ENCODE results near the gene ZYX. TPM values are rescaled to one million over a fixed set of nuclear protein-coding genes. Genes with fewer than 3 reads are reported as not detected.

Gene ZYX
- total RNA-seq, 1 experiment from 2014 or later: 179 TPM

DNA sequence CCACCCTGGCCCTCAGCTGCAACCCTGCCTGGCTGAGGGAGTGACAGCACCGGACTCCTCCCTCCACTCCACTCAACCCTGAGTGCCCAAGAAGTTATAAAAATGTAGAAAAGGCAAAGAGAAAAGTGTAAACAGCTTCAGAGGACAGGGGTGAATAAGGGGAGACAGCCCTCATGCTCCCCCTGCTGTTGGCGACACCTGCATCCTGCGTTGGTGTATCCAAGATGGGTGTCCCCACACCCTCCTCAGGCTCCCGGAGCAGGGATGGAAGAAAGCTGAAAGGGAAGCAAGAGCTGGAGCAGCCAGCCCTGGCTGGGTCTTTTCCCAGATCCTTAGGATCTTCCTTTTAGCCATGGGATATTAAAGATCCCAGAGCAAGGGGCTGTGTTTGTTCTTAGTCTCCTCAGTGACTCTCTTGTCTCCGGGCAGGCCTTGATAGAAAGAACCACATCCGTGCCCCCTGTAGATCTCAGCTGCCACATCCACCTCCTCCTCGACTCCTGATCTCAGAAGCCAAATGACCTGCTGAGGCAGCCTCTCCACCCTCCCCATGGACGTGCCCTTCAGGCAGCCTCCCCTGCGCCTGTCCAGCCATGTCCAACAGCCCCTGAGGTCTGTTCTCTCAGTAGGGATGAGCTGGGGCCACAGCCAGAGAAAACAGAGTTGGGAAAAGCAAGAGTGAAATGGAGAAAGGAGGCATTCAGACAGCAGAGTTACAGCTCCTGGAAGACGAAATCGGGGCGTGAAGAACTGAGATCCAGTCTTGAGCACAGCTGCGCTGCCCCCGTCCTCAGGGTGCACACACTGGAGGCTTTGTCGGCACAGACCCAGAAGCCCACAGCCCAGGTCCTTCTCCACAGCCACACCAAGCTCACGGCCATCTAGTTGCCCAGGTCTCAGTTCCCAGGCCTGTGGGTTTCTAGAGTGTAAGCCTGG, 25.4 kb upstream of the ZYX start:
- peak; percentile 65 for ATAC-seq
- DNase-seq (ENCODE audit: low spot score): peak; percentile 38
- peaks cover 26% of the 10 kb centered on the region for H3K4me1 Mint-ChIP-seq
- peaks cover 28% of the 10 kb centered on the region for H3K36me3 Mint-ChIP-seq
- no peak overlapping the region for H3K4me3 Mint-ChIP-seq
- H3K27ac Mint-ChIP-seq: no peak overlapping the region; the same call in 1 of the 2 replicates
- CTCF ChIA-PET: interaction anchor here (0.7 to 2.5 kb wide), 12 partner anchors 10 to 115 kb away, joined by 3 to 30 read pairs (median 4); partner anchors contain the start of genes CASP2, CLCN1 and EPHA1
- TF ChIP-seq, protein P1, sequence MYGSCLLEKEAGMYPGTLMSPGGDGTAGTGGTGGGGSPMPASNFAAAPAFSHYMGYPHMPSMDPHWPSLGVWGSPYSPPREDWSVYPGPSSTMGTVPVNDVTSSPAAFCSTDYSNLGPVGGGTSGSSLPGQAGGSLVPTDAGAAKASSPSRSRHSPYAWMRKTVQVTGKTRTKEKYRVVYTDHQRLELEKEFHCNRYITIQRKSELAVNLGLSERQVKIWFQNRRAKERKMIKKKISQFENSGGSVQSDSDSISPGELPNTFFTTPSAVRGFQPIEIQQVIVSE (CRISPR knock-in tag; IDR thresholded peaks at IDR 0.05; ENCODE audit: borderline replicate concordance): no peak
- no peak for TF ChIP-seq ZNF121 (CRISPR knock-in tag; IDR thresholded peaks at IDR 0.05)
- TF ChIP-seq, protein P2, sequence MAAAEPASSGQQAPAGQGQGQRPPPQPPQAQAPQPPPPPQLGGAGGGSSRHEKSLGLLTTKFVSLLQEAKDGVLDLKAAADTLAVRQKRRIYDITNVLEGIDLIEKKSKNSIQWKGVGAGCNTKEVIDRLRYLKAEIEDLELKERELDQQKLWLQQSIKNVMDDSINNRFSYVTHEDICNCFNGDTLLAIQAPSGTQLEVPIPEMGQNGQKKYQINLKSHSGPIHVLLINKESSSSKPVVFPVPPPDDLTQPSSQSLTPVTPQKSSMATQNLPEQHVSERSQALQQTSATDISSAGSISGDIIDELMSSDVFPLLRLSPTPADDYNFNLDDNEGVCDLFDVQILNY (CRISPR knock-in tag; IDR thresholded peaks at IDR 0.05): no peak
- TF ChIP-seq, protein P3, sequence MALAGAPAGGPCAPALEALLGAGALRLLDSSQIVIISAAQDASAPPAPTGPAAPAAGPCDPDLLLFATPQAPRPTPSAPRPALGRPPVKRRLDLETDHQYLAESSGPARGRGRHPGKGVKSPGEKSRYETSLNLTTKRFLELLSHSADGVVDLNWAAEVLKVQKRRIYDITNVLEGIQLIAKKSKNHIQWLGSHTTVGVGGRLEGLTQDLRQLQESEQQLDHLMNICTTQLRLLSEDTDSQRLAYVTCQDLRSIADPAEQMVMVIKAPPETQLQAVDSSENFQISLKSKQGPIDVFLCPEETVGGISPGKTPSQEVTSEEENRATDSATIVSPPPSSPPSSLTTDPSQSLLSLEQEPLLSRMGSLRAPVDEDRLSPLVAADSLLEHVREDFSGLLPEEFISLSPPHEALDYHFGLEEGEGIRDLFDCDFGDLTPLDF (CRISPR knock-in tag; IDR thresholded peaks at IDR 0.05): no peak
- no peak for TF ChIP-seq GRHL2 (CRISPR knock-in tag; IDR thresholded peaks at IDR 0.05; ENCODE audit: insufficient replicate concordance, severe bottlenecking)
- no peak for TF ChIP-seq TEAD4 (CRISPR knock-in tag; IDR thresholded peaks at IDR 0.05)
- TF ChIP-seq, protein P4, sequence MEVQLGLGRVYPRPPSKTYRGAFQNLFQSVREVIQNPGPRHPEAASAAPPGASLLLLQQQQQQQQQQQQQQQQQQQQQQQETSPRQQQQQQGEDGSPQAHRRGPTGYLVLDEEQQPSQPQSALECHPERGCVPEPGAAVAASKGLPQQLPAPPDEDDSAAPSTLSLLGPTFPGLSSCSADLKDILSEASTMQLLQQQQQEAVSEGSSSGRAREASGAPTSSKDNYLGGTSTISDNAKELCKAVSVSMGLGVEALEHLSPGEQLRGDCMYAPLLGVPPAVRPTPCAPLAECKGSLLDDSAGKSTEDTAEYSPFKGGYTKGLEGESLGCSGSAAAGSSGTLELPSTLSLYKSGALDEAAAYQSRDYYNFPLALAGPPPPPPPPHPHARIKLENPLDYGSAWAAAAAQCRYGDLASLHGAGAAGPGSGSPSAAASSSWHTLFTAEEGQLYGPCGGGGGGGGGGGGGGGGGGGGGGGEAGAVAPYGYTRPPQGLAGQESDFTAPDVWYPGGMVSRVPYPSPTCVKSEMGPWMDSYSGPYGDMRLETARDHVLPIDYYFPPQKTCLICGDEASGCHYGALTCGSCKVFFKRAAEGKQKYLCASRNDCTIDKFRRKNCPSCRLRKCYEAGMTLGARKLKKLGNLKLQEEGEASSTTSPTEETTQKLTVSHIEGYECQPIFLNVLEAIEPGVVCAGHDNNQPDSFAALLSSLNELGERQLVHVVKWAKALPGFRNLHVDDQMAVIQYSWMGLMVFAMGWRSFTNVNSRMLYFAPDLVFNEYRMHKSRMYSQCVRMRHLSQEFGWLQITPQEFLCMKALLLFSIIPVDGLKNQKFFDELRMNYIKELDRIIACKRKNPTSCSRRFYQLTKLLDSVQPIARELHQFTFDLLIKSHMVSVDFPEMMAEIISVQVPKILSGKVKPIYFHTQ (CRISPR knock-in tag; IDR thresholded peaks at IDR 0.05): no peak
- TF ChIP-seq ZBTB21 (CRISPR knock-in tag; IDR thresholded peaks at IDR 0.05; ENCODE audit: borderline replicate concordance): no peak
- TF ChIP-seq ZNF232 (CRISPR knock-in tag; IDR thresholded peaks at IDR 0.05): no peak
- TF ChIP-seq, protein P5, sequence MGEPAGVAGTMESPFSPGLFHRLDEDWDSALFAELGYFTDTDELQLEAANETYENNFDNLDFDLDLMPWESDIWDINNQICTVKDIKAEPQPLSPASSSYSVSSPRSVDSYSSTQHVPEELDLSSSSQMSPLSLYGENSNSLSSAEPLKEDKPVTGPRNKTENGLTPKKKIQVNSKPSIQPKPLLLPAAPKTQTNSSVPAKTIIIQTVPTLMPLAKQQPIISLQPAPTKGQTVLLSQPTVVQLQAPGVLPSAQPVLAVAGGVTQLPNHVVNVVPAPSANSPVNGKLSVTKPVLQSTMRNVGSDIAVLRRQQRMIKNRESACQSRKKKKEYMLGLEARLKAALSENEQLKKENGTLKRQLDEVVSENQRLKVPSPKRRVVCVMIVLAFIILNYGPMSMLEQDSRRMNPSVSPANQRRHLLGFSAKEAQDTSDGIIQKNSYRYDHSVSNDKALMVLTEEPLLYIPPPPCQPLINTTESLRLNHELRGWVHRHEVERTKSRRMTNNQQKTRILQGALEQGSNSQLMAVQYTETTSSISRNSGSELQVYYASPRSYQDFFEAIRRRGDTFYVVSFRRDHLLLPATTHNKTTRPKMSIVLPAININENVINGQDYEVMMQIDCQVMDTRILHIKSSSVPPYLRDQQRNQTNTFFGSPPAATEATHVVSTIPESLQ (CRISPR knock-in tag; IDR thresholded peaks at IDR 0.05): no peak
- TF ChIP-seq, protein P6, sequence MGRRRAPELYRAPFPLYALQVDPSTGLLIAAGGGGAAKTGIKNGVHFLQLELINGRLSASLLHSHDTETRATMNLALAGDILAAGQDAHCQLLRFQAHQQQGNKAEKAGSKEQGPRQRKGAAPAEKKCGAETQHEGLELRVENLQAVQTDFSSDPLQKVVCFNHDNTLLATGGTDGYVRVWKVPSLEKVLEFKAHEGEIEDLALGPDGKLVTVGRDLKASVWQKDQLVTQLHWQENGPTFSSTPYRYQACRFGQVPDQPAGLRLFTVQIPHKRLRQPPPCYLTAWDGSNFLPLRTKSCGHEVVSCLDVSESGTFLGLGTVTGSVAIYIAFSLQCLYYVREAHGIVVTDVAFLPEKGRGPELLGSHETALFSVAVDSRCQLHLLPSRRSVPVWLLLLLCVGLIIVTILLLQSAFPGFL (CRISPR knock-in tag; IDR thresholded peaks at IDR 0.05; ENCODE audit: borderline replicate concordance): no peak
- TF ChIP-seq EMX1 (CRISPR knock-in tag; IDR thresholded peaks at IDR 0.05): no peak
- no peak for TF ChIP-seq ELF4 (CRISPR knock-in tag; IDR thresholded peaks at IDR 0.05; ENCODE audit: low read depth)
- TF ChIP-seq, protein P7, sequence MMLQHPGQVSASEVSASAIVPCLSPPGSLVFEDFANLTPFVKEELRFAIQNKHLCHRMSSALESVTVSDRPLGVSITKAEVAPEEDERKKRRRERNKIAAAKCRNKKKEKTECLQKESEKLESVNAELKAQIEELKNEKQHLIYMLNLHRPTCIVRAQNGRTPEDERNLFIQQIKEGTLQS (CRISPR knock-in tag; conservative IDR thresholded peaks at IDR 0.05): no peak
- TF ChIP-seq CBFB (CRISPR knock-in tag; IDR thresholded peaks at IDR 0.05; ENCODE audit: low read depth): no peak
- no peak for TF ChIP-seq ATF1 (CRISPR knock-in tag; IDR thresholded peaks at IDR 0.05)
- TF ChIP-seq, protein P8, sequence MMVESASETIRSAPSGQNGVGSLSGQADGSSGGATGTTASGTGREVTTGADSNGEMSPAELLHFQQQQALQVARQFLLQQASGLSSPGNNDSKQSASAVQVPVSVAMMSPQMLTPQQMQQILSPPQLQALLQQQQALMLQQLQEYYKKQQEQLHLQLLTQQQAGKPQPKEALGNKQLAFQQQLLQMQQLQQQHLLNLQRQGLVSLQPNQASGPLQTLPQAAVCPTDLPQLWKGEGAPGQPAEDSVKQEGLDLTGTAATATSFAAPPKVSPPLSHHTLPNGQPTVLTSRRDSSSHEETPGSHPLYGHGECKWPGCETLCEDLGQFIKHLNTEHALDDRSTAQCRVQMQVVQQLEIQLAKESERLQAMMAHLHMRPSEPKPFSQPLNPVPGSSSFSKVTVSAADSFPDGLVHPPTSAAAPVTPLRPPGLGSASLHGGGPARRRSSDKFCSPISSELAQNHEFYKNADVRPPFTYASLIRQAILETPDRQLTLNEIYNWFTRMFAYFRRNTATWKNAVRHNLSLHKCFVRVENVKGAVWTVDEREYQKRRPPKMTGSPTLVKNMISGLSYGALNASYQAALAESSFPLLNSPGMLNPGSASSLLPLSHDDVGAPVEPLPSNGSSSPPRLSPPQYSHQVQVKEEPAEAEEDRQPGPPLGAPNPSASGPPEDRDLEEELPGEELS (CRISPR knock-in tag; IDR thresholded peaks at IDR 0.05): no peak
- TF ChIP-seq, protein P9, sequence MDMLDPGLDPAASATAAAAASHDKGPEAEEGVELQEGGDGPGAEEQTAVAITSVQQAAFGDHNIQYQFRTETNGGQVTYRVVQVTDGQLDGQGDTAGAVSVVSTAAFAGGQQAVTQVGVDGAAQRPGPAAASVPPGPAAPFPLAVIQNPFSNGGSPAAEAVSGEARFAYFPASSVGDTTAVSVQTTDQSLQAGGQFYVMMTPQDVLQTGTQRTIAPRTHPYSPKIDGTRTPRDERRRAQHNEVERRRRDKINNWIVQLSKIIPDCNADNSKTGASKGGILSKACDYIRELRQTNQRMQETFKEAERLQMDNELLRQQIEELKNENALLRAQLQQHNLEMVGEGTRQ (CRISPR knock-in tag; IDR thresholded peaks at IDR 0.05): no peak
- no peak for TF ChIP-seq ZNF263 (CRISPR knock-in tag; IDR thresholded peaks at IDR 0.05; ENCODE audit: low read depth)
- TF ChIP-seq ETV6 (CRISPR knock-in tag; IDR thresholded peaks at IDR 0.05): no peak
- H3K9me3 Mint-ChIP-seq: no peaks in the 10 kb centered on the region
- H3K27me3 Mint-ChIP-seq (ENCODE audit: low read depth): peaks cover 4% of the 10 kb centered on the region; the same call in 1 of the 2 replicates
- POLR2A ChIA-PET: interaction anchor here (1.0 to 1.1 kb wide), 2 partner anchors 10 to 24 kb away, joined by 3 read pairs; no protein-coding TSS in a partner anchor

Data from WTC11 (cell line).